Measurements from ENCODE around the gene MRPL3.
A peak's percentile ranks its signal among the peaks of the same experiment; 100 is the strongest.

Gene MRPL3

GRCh38 chr3:131503320-131503635 is 507 bp upstream of the MRPL3 start:
- DNase-seq (ENCODE audit: low read depth in 1 of 2, low spot score in 1 of 2), result peak in 1 of 2 experiments; percentile 21

GRCh38 chr3:131501949-131502348 is 822 bp downstream of the MRPL3 start:
- Histone ChIP-seq H3K4me3 (replicated peaks; ENCODE audit: insufficient read depth, low read length) (peak overlapping the region; percentile 63), H3K27ac (replicated peaks) (peak overlapping the region; percentile 96), H3K27me3 (ENCODE audit: insufficient read depth, poor library complexity, severe bottlenecking) (no peaks in the 10 kb centered on the region)
- TF ChIP-seq REST (IDR thresholded peaks at IDR 0.05; ENCODE audit: insufficient replicate concordance, low read depth) (no peak), GABPA (IDR thresholded peaks at IDR 0.05; ENCODE audit: low read depth) (no peak), CTCF (IDR thresholded peaks at IDR 0.05; ENCODE audit: insufficient read depth, low read length) (no peak), SPI1 (IDR thresholded peaks at IDR 0.05; ENCODE audit: borderline replicate concordance, low read depth) (no peak), POLR2AphosphoS5 (IDR thresholded peaks at IDR 0.05; ENCODE audit: low read depth) (no peak)
- DNase-seq (ENCODE audit: low read depth in 1 of 2, low spot score in 1 of 2), result no peak

More at GRCh38 chr3:131503320-131503635, 507 bp upstream of the MRPL3 start:
- H3K27ac ChIP-seq (replicated peaks), result peak overlapping the region; percentile 96
- no peaks in the 10 kb centered on the region for H3K27me3 ChIP-seq (ENCODE audit: insufficient read depth, poor library complexity, severe bottlenecking)
- TF ChIP-seq REST (IDR thresholded peaks at IDR 0.05; ENCODE audit: insufficient replicate concordance, low read depth), result no peak
- TF ChIP-seq SPI1 (IDR thresholded peaks at IDR 0.05; ENCODE audit: borderline replicate concordance, low read depth), result no peak
- TF ChIP-seq GABPA (IDR thresholded peaks at IDR 0.05; ENCODE audit: low read depth), result no peak
- TF ChIP-seq CTCF (IDR thresholded peaks at IDR 0.05; ENCODE audit: insufficient read depth, low read length), result no peak
- TF ChIP-seq POLR2AphosphoS5 (IDR thresholded peaks at IDR 0.05; ENCODE audit: low read depth), result no peak
- peak overlapping the region; percentile 63 for H3K4me3 ChIP-seq (replicated peaks; ENCODE audit: insufficient read depth, low read length)

GRCh38 chr3:131494706-131495105 is 8.1 kb downstream of the MRPL3 start:
- DNase-seq (ENCODE audit: low read depth in 1 of 2, low spot score in 1 of 2), result no peak
- Histone ChIP-seq H3K4me3 (replicated peaks; ENCODE audit: insufficient read depth, low read length) (no peak overlapping the region), H3K27ac (replicated peaks) (no peak overlapping the region), H3K27me3 (ENCODE audit: insufficient read depth, poor library complexity, severe bottlenecking) (no peaks in the 10 kb centered on the region)
- TF ChIP-seq SPI1 (IDR thresholded peaks at IDR 0.05; ENCODE audit: borderline replicate concordance, low read depth) (no peak), POLR2AphosphoS5 (IDR thresholded peaks at IDR 0.05; ENCODE audit: low read depth) (no peak), REST (IDR thresholded peaks at IDR 0.05; ENCODE audit: insufficient replicate concordance, low read depth) (no peak), CTCF (IDR thresholded peaks at IDR 0.05; ENCODE audit: insufficient read depth, low read length) (no peak), GABPA (IDR thresholded peaks at IDR 0.05; ENCODE audit: low read depth) (no peak)
